HCT116 (cell line): ENCODE data around the gene TMEM117. TPM values are rescaled to one million over a fixed set of nuclear protein-coding genes. Genes with fewer than 3 reads are reported as not detected.

Source experiments
- ATAC-seq: fragments of 200-7000 bp; cut with Tn5 transposase; 2 replicates; pipeline ENCODE4 v1.9.1; 2020; ENCODE audit warnings: mild to moderate bottlenecking, moderate library complexity
- BruUV-seq: library from RNA; stranded (reverse); fragments of 400-500 nt; replicated peaks from 2 replicates; lab custom pipeline; 2021; lab: Mats Ljungman, UMichigan
- CTCF ChIA-PET: fragments of 300-600 bp; sonication (Branson Sonifier 250); formaldehyde crosslinking; loops from one replicate; lab custom pipeline; 2021; ENCODE audit warnings: antibody characterized with exemption; lab: Charles Lee
- POLR2A ChIA-PET: fragments of 300-600, 350-600 bp; sonication (Branson Sonifier 250); formaldehyde crosslinking; loops from one replicate; lab custom pipeline; 2021; ENCODE audit warnings: antibody characterized with exemption; lab: Charles Lee
- RAD21 ChIA-PET, 2 experiments: fragments of 300-600 bp; sonication (Branson Sonifier 250); formaldehyde crosslinking; loops; one replicate each; lab custom pipeline; 2023; ENCODE audit warnings: low total read pairs in 2 of 2; ENCODE audit not compliant: uncharacterized antibody in 2 of 2, unreplicated experiment in 2 of 2, low non-redundant PET in 1 of 2; lab: Charles Lee
- DNase-seq: peaks from one replicate; pipeline ENCODE4 v3.0.0-alpha.2; 2010; ENCODE audit warnings: low read depth, low spot score
- H2AFZ ChIP-seq: fragments of 200-600 bp; shearing (Covaris generic), sonication (generic); 2 replicates; pipeline ENCODE4 v1.6.1; 2017; ENCODE audit warnings: low read depth, mixed run types, mixed read lengths, antibody characterized with exemption, low read length; ENCODE audit not compliant: poor library complexity, severe bottlenecking
- H3K27ac ChIP-seq: 2 replicates; pipeline ENCODE4 v1.5.1; 2012; ENCODE audit warnings: low read depth, low read length
- H3K27me3 ChIP-seq: fragments of 200-600 bp; sonication (generic); 2 replicates; pipeline ENCODE4 v1.6.1; 2016; ENCODE audit warnings: mixed run types, low read length, mixed read lengths; ENCODE audit not compliant: insufficient read depth
- H3K36me3 ChIP-seq, 2 experiments: fragments of 200-500 bp in 1 of 2; fragments of 200-600 bp in 1 of 2; sonication (Bioruptor generic) in 1 of 2; sonication (generic) in 1 of 2; 2 replicates each; pipeline versions ENCODE4 v1.5.1 to v1.6.1; 2014 to 2016; ENCODE audit warnings: low read length in 2 of 2, inconsistent platforms in 1 of 2, mixed read lengths in 1 of 2, mixed run types in 1 of 2; ENCODE audit not compliant: insufficient read depth in 2 of 2, control insufficient read depth in 1 of 2
- H3K4me1 ChIP-seq, 2 experiments: fragments of 200-600 bp in 1 of 2; sonication (generic) in 1 of 2; 2 replicates each; pipeline versions ENCODE4 v1.5.1 to v1.6.1; 2012 to 2017; ENCODE audit warnings: low read length in 2 of 2, inconsistent platforms in 1 of 2, mild to moderate bottlenecking in 1 of 2, mixed read lengths in 1 of 2, mixed run types in 1 of 2, moderate library complexity in 1 of 2; ENCODE audit not compliant: insufficient read depth in 2 of 2, control insufficient read depth in 1 of 2
- H3K4me2 ChIP-seq: fragments of 200-600 bp; sonication (generic); 2 replicates; pipeline ENCODE4 v1.6.1; 2017; ENCODE audit warnings: mixed run types, low read length, mixed read lengths
- H3K4me3 ChIP-seq, 2 experiments: fragments of 200-600 bp in 1 of 2; sonication (generic) in 1 of 2; replicated peaks in 1 of 2; 2 replicates each; pipeline ENCODE4 v1.5.1; 2011 to 2016; ENCODE audit warnings: low read length in 2 of 2, control low read depth in 1 of 2, low read depth in 1 of 2, mild to moderate bottlenecking in 1 of 2, mixed read lengths in 1 of 2, mixed run types in 1 of 2
- H3K79me2 ChIP-seq: fragments of 200-600 bp; sonication (generic); 2 replicates; pipeline ENCODE4 v1.6.1; 2017; ENCODE audit warnings: mild to moderate bottlenecking, mixed run types, low read length, moderate library complexity, mixed read lengths; ENCODE audit not compliant: insufficient read depth
- H3K9ac ChIP-seq: fragments of 200-600 bp; sonication (generic); 2 replicates; pipeline ENCODE4 v1.6.1; 2016; ENCODE audit warnings: low read length, mixed read lengths
- H3K9me2 ChIP-seq: fragments of 200-600 bp; sonication (generic), shearing (Covaris generic); 2 replicates; pipeline ENCODE4 v1.6.1; 2017; ENCODE audit warnings: mixed run types, mild to moderate bottlenecking, moderate library complexity; ENCODE audit not compliant: insufficient read depth
- H3K9me3 ChIP-seq, 2 experiments: fragments of 200-500 bp in 1 of 2; fragments of 200-600 bp in 1 of 2; sonication (Bioruptor generic) in 1 of 2; sonication (generic) in 1 of 2; 2 replicates each; pipeline ENCODE4 v1.6.1; 2014 to 2017; ENCODE audit warnings: low read length in 2 of 2, mixed read lengths in 2 of 2, inconsistent platforms in 1 of 2, low read depth in 1 of 2, mild to moderate bottlenecking in 1 of 2, mixed run types in 1 of 2, moderate library complexity in 1 of 2; ENCODE audit not compliant: control insufficient read depth in 1 of 2, insufficient read depth in 1 of 2
- H4K20me1 ChIP-seq: fragments of 200-600 bp; sonication (generic), shearing (Covaris generic); 2 replicates; pipeline ENCODE4 v1.6.1; 2017; ENCODE audit warnings: mixed run types, mild to moderate bottlenecking, moderate library complexity; ENCODE audit not compliant: insufficient read depth
- CEBPB ChIP-seq: IDR thresholded peaks from 2 replicates; pipeline ENCODE4 v1.6.1; 2012; ENCODE audit warnings: low read depth
- EZH2 ChIP-seq: fragments of 200-600 bp; sonication (generic); IDR thresholded peaks from 2 replicates; pipeline ENCODE4 v1.6.1; 2017; ENCODE audit warnings: antibody characterized with exemption, mixed run types
- FOSL1 ChIP-seq: IDR thresholded peaks from 2 replicates; pipeline ENCODE4 v1.6.1; 2012; ENCODE audit warnings: low read depth
- JUND ChIP-seq: IDR thresholded peaks from 2 replicates; pipeline ENCODE4 v1.6.1; 2012
- POLR2A ChIP-seq: IDR thresholded peaks from 2 replicates; pipeline ENCODE4 v1.7.0; 2011; ENCODE audit warnings: borderline replicate concordance; ENCODE audit not compliant: insufficient read depth, insufficient read length; ENCODE audit errors: extremely low read depth
- POLR2AphosphoS5 ChIP-seq: IDR thresholded peaks from 2 replicates; pipeline ENCODE4 v1.6.1; 2011; ENCODE audit warnings: mild to moderate bottlenecking, low read depth, low read length, moderate library complexity
- REST ChIP-seq: IDR thresholded peaks from 2 replicates; pipeline ENCODE4 v1.6.1; 2012; ENCODE audit warnings: low read depth
- SP1 ChIP-seq: IDR thresholded peaks from 2 replicates; pipeline ENCODE4 v1.6.1; 2012; ENCODE audit warnings: low read depth
- SRF ChIP-seq: IDR thresholded peaks from 2 replicates; pipeline ENCODE4 v1.6.1; 2012; ENCODE audit warnings: low read depth
- TCF7L2 ChIP-seq: IDR thresholded peaks from 2 replicates; pipeline ENCODE4 v1.7.0; 2011; ENCODE audit warnings: borderline replicate concordance, inconsistent platforms; ENCODE audit not compliant: insufficient read depth, insufficient read length; ENCODE audit errors: extremely low read depth
- YY1 ChIP-seq: IDR thresholded peaks from 2 replicates; pipeline ENCODE4 v1.6.1; 2011; ENCODE audit warnings: low read length, low read depth, moderate library complexity, mild to moderate bottlenecking; ENCODE audit not compliant: insufficient replicate concordance; ENCODE audit errors: extremely low read depth
- ZBTB33 ChIP-seq: IDR thresholded peaks from 2 replicates; pipeline ENCODE4 v1.6.1; 2011; ENCODE audit warnings: mild to moderate bottlenecking, low read length, moderate library complexity; ENCODE audit not compliant: insufficient replicate concordance; ENCODE audit errors: extremely low read depth
- intact Hi-C: fragments of 100-400 bp; cut with micrococcal nuclease; formaldehyde crosslinking; loops from 2 replicates; pipeline ENCODE4 v1.10.0; 2022
- total RNA-seq: library from RNA; stranded (reverse); gene quantifications from one replicate; pipeline ENCODE4 v1.2.1, GENCODE V29; 2021; ENCODE audit not compliant: unreplicated experiment

The TMEM117 gene
- total RNA-seq, 1 experiment from 2014 or later: 3.6 TPM

DNA sequence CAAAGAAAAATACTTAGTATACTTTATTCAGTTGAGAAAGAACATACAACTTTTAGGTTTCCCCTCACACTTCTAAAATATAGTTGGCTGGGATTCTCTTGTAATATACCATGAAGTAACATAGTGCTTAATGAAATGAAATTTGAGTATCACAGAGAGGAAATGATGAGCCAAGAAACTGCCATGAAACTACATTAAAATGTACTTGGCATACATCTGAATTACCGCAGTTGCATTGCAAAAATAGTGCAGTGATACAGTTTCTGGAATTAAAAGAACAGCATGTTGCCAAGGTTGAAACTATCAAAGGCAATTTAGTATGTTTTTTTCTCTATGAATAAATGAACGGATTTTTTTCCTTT is 389.2 kb downstream of the TMEM117 start:
- intact Hi-C loops: no loop called here
- no peak overlapping the region for H3K4me2 ChIP-seq
- no peaks in the 10 kb centered on the region for H3K4me1 ChIP-seq
- TF ChIP-seq YY1: no peak
- TF ChIP-seq ZBTB33: no peak
- TF ChIP-seq SRF: no peak
- no peak for TF ChIP-seq POLR2AphosphoS5
- TF ChIP-seq SP1: no peak
- no peak for TF ChIP-seq REST
- TF ChIP-seq JUND: no peak
- no peak for TF ChIP-seq TCF7L2
- no peak for TF ChIP-seq EZH2
- no peak for TF ChIP-seq FOSL1
- no peak for TF ChIP-seq CEBPB
- no peak for TF ChIP-seq POLR2A
- ChIA-PET CTCF (no interaction called here), POLR2A (no interaction called here), RAD21 (no interaction called here)
- no peak overlapping the region for H3K27ac ChIP-seq
- H4K20me1 ChIP-seq: no peaks in the 10 kb centered on the region
- ATAC-seq: no peak
- no peak overlapping the region for H2AFZ ChIP-seq
- H3K9me2 ChIP-seq: no peaks in the 10 kb centered on the region
- H3K4me3 ChIP-seq: no peak overlapping the region
- no peak for DNase-seq
- no peaks in the 10 kb centered on the region for H3K36me3 ChIP-seq
- H3K9me3 ChIP-seq: no peaks in the 10 kb centered on the region
- H3K27me3 ChIP-seq: no peaks in the 10 kb centered on the region
- no peak overlapping the region for H3K9ac ChIP-seq
- BruUV-seq: no TSS peak
- H3K79me2 ChIP-seq: no peaks in the 10 kb centered on the region
